ENCODE results near the gene CUZD1. TPM values are rescaled to one million over a fixed set of nuclear protein-coding genes. Genes with fewer than 3 reads are reported as not detected.

Gene CUZD1
- total and polyA plus RNA-seq, 2 experiments from 2014 or later, result 3.1 to 4.1 TPM

GRCh38 chr10:122894261-122894944 lies 48.7 kb upstream of the CUZD1 start:
- no peaks in the 10 kb centered on the region for H3F3A ChIP-seq (replicated peaks; ENCODE audit: low read depth)
- no peak overlapping the region for H3K4me2 ChIP-seq
- H3K36me3 ChIP-seq (ENCODE audit: insufficient read depth), result no peaks in the 10 kb centered on the region
- H3K36me3 Mint-ChIP-seq (ENCODE audit: low read depth), result no peaks in the 10 kb centered on the region
- no peak overlapping the region for H3K27ac Mint-ChIP-seq
- no peaks in the 10 kb centered on the region for H4K20me1 ChIP-seq (replicated peaks; ENCODE audit: insufficient read depth)
- ATAC-seq, result peak; percentile 67
- no peaks in the 10 kb centered on the region for H3K27me3 ChIP-seq (ENCODE audit: insufficient read depth)
- no peak overlapping the region for H3K27ac ChIP-seq (ENCODE audit: low read depth)
- no peak for TF ChIP-seq ZNF114 (CRISPR knock-in tag; IDR thresholded peaks at IDR 0.05)
- no peak for TF ChIP-seq CREB1 (CRISPR knock-in tag; IDR thresholded peaks at IDR 0.05; ENCODE audit: low read depth)
- TF ChIP-seq CTCF (conservative IDR thresholded peaks at IDR 0.05; ENCODE audit: low read depth in 2 of 2), result no peak
- no peak for TF ChIP-seq ZNF462 (CRISPR knock-in tag; IDR thresholded peaks at IDR 0.05)
- no peak for TF ChIP-seq ETS1 (IDR thresholded peaks at IDR 0.05)
- TF ChIP-seq STAT1 (IDR thresholded peaks at IDR 0.05; ENCODE audit: unreplicated experiment), result no peak
- TF ChIP-seq EZH2phosphoT487 (IDR thresholded peaks at IDR 0.05; ENCODE audit: unreplicated experiment), result no peak
- TF ChIP-seq JUNB (IDR thresholded peaks at IDR 0.05; ENCODE audit: unreplicated experiment), result no peak
- no peak for TF ChIP-seq EZH2 (IDR thresholded peaks at IDR 0.05; ENCODE audit: low read depth, unreplicated experiment)
- no peak for TF ChIP-seq REST (IDR thresholded peaks at IDR 0.05; ENCODE audit: unreplicated experiment)
- no peak for TF ChIP-seq POLR2AphosphoS5 (IDR thresholded peaks at IDR 0.05; ENCODE audit: low read depth)
- TF ChIP-seq NANOG (IDR thresholded peaks at IDR 0.05; ENCODE audit: borderline replicate concordance), result no peak
- no peak for TF ChIP-seq ZNF331 (CRISPR knock-in tag; IDR thresholded peaks at IDR 0.05; ENCODE audit: low read depth)
- no peak overlapping the region for H3K4me3 Mint-ChIP-seq
- H3K79me2 ChIP-seq (replicated peaks; ENCODE audit: insufficient read depth), result no peaks in the 10 kb centered on the region
- 0 out of 2 replicates have a peak, but pooled peaks cover 6% of the 10 kb centered on the region for H3K9me2 ChIP-seq (ENCODE audit: insufficient read depth)
- H2AFZ ChIP-seq, result no peak overlapping the region
- H3K4me3 ChIP-seq, result no peak overlapping the region
- H3K9me3 Mint-ChIP-seq, result no peaks in the 10 kb centered on the region
- H3K4me1 Mint-ChIP-seq, result no peaks in the 10 kb centered on the region
- no peaks in the 10 kb centered on the region for H3K4me1 ChIP-seq (ENCODE audit: insufficient read depth)
- no peaks in the 10 kb centered on the region for H3K27me3 Mint-ChIP-seq (ENCODE audit: insufficient read depth, low read depth, poor library complexity)
- peak; percentile 6 for DNase-seq (ENCODE audit: low spot score)
